CD8-positive, alpha-beta memory T cell (primary cell): ENCODE results near the gene PRDM16. TPM values are rescaled to one million over a fixed set of nuclear protein-coding genes. Genes with fewer than 3 reads are reported as not detected.

Source experiments
- CTCF ChIA-PET: fragments of 350-600 bp; sonication (Branson Sonifier 250); formaldehyde crosslinking; loops from one replicate; lab custom pipeline; 2021; ENCODE audit warnings: antibody characterized with exemption; lab: Charles Lee
- POLR2A ChIA-PET: fragments of 350-600 bp; sonication (Branson Sonifier 250); formaldehyde crosslinking; loops from one replicate; lab custom pipeline; 2021; ENCODE audit warnings: antibody characterized with exemption; lab: Charles Lee
- DNase-seq, 5 donors: peaks; one replicate each; pipeline versions ENCODE4 v3.0.0 to v3.0.0-alpha.2; 2020 to 2022; ENCODE audit warnings: mixed read lengths in 1 of 5
- H3K27ac ChIP-seq: one replicate; pipeline ENCODE4 v1.7.0; 2013; ENCODE audit warnings: low read depth, mild to moderate bottlenecking, low read length, moderate library complexity
- H3K27me3 ChIP-seq: 2 replicates; pipeline ENCODE4 v1.7.0; 2013; ENCODE audit warnings: low read length, mild to moderate bottlenecking; ENCODE audit not compliant: insufficient read depth, poor library complexity, severe bottlenecking
- H3K36me3 ChIP-seq: 2 replicates; pipeline ENCODE4 v1.7.0; 2013; ENCODE audit warnings: mild to moderate bottlenecking, low read length, moderate library complexity; ENCODE audit not compliant: insufficient read depth
- H3K4me1 ChIP-seq: 2 replicates; pipeline ENCODE4 v1.7.0; 2013; ENCODE audit warnings: mild to moderate bottlenecking, low read length, moderate library complexity; ENCODE audit not compliant: insufficient read depth
- H3K4me3 ChIP-seq: 2 replicates; pipeline ENCODE4 v1.7.0; 2013; ENCODE audit warnings: mild to moderate bottlenecking, low read length
- H3K9me3 ChIP-seq: 2 replicates; pipeline ENCODE4 v1.7.0; 2013; ENCODE audit warnings: mild to moderate bottlenecking, low read length
- H3K27ac Mint-ChIP-seq, 8 donors: one replicate each; pipeline ENCODE4 v1.8.0; 2020 to 2021; ENCODE audit warnings: mixed read lengths in 8 of 8, mild to moderate bottlenecking in 6 of 8, inconsistent platforms in 3 of 8, moderate library complexity in 3 of 8
- H3K27me3 Mint-ChIP-seq, 2 donors: one replicate each; pipeline ENCODE4 v1.8.0; 2020 to 2021; ENCODE audit warnings: mixed read lengths in 2 of 2, mild to moderate bottlenecking in 1 of 2, moderate library complexity in 1 of 2
- H3K36me3 Mint-ChIP-seq, 3 donors: one replicate each; pipeline ENCODE4 v1.8.0; 2020 to 2021; ENCODE audit warnings: mixed read lengths in 3 of 3, inconsistent platforms in 1 of 3, mild to moderate bottlenecking in 1 of 3
- H3K4me1 Mint-ChIP-seq, 3 donors: one replicate each; pipeline ENCODE4 v1.8.0; 2020 to 2021; ENCODE audit warnings: mixed read lengths in 3 of 3, inconsistent platforms in 1 of 3, mild to moderate bottlenecking in 1 of 3
- H3K4me3 Mint-ChIP-seq, 7 donors: one replicate each; pipeline ENCODE4 v1.8.0; 2020 to 2021; ENCODE audit warnings: mixed read lengths in 7 of 7, mild to moderate bottlenecking in 6 of 7, moderate library complexity in 4 of 7, inconsistent platforms in 2 of 7
- H3K9me3 Mint-ChIP-seq, 5 donors: one replicate each; pipeline ENCODE4 v1.8.0; 2020 to 2022; ENCODE audit warnings: mixed read lengths in 5 of 5, mild to moderate bottlenecking in 3 of 5, moderate library complexity in 2 of 5, inconsistent platforms in 1 of 5
- polyA plus RNA-seq: library from polyadenylated mRNA; unstranded; fragments of 300-500 nt; fragmentation: Illumina TruSeq; gene quantifications from one replicate; pipeline ENCODE4 v1.2.3, GENCODE V29; 2021
- total RNA-seq, 2 experiments: library from RNA; stranded (reverse); gene quantifications; one replicate each; pipeline ENCODE4 v1.2.3, GENCODE V29; 2021

The PRDM16 gene
- total and polyA plus RNA-seq, 3 experiments from 2014 or later = not detected

DNA sequence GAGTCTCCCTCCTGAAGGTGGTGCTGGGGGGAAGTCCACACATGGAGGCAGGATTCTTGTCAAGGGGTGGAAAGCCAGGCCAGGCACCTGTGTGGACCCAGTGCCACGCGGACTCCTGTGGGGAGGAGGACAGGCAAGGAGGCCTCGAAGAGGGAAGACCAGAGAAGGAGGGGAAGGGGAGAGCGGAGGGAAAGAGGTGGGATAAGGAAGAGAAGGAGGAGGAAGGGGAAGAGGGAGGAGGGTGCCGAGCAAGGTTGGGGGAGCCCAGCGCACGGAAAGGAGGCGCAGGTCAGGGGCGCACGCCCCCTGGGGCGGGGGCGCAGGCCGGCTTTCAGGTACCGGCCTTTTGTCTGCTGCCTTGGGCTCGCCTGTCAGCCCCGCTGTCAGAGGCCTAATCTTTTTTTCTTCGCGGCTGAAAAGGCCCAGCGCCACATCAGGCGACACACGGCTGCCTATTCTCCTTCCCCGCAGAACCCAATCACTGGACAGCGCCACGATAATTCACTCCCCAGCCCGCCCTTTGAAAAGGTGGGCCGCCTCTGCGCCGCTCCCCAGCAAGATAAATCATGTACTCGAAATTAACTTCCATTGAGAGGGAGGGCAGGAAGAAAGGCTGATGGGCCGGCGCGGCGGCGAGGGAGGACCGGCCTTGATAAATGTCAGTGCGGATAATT, 42.5 kb downstream of the PRDM16 start:
- Mint-ChIP-seq H3K9me3 (peaks cover 0 to 2% (median 0%) of the 10 kb centered on the region in 5 donors), H3K4me3 (no peak overlapping the region), H3K27me3 (peaks cover 6% of the 10 kb centered on the region in 2 donors), H3K36me3 (no peaks in the 10 kb centered on the region), H3K4me1 (no peaks in the 10 kb centered on the region), H3K27ac (no peak overlapping the region)
- no peak for DNase-seq
- Histone ChIP-seq H3K9me3 (no peaks in the 10 kb centered on the region), H3K27me3 (no peaks in the 10 kb centered on the region), H3K4me1 (no peaks in the 10 kb centered on the region), H3K27ac (no peak overlapping the region), H3K4me3 (no peak overlapping the region), H3K36me3 (no peaks in the 10 kb centered on the region)
- ChIA-PET POLR2A (no interaction called here), CTCF (no interaction called here)

DNA sequence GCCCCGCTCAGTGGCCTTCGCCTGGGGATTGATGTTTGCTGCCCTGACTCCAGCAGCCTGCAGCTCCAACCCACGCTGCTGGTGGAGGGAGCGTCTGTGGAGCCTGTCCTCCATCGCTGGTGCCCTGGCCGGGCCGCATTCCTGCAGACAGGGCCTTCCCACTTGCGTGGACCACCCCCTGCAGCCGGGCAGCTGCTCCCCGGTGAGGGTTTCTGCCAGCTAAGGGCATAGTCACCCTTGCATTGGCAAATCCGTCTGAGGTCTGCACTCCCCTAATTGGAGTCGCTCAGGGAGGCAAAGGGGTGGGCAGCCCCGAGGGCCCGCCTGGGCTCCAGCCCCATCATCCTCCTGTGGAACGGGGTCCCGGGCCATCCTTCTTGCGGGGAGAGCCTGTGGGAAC, 43.5 kb downstream of the PRDM16 start:
- ChIA-PET POLR2A (no interaction called here), CTCF (no interaction called here)
- Mint-ChIP-seq H3K9me3 (peaks cover 0 to 2% (median 0%) of the 10 kb centered on the region in 5 donors), H3K27ac (peak overlapping the region in 1 of 8 donors; percentile 57), H3K4me3 (no peak overlapping the region), H3K36me3 (no peaks in the 10 kb centered on the region), H3K27me3 (peaks cover 3 to 6% of the 10 kb centered on the region in 2 donors), H3K4me1 (no peaks in the 10 kb centered on the region)
- Histone ChIP-seq H3K9me3 (no peaks in the 10 kb centered on the region), H3K27ac (no peak overlapping the region), H3K27me3 (no peaks in the 10 kb centered on the region), H3K36me3 (no peaks in the 10 kb centered on the region), H3K4me1 (no peaks in the 10 kb centered on the region), H3K4me3 (no peak overlapping the region)
- DNase-seq = no peak

DNA sequence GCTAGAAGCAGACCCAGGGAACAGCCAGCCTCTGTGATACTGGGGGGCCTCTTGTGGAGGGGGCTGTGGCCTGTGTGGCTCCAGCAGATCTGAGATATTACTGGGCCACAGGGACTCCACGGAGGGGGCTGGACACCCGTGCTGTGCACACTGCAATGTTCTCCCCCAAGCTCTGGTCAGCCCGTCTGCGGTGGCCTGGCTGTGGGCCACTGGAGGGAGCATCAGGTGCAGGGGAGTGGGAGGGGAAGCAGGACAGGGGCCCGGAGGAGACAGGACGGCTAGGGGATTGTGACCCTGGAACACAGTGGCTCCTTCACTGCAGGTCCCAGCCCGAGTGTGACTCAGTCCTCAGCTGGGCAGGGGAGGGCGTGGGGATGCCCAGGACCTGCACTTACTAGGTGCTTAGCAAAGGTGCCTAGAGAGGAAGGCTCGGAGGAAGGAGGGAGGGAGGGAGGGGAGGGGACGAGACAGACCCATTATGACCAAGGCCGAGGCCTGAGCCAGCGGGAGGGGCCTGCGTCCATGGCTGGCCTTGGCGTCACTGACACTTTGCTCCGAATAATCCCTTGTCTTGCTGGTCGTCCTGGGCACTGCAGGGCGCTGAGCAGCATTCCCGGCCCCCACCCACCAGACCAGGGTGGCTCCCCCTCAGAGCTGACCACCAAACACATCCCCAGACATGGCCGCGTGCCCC, 44.2 kb downstream of the PRDM16 start:
- no peak overlapping the region for H3K27ac Mint-ChIP-seq
- H3K9me3 Mint-ChIP-seq = peaks cover 0 to 2% (median 0%) of the 10 kb centered on the region in 5 donors
- H3K27me3 Mint-ChIP-seq = peaks cover under 1 to 2% of the 10 kb centered on the region in 2 donors
- no peak overlapping the region for H3K4me3 Mint-ChIP-seq
- ChIA-PET POLR2A (no interaction called here), CTCF (no interaction called here)
- no peak for DNase-seq
- Histone ChIP-seq H3K9me3 (no peaks in the 10 kb centered on the region), H3K36me3 (no peaks in the 10 kb centered on the region), H3K4me3 (no peak overlapping the region), H3K27me3 (no peaks in the 10 kb centered on the region), H3K4me1 (no peaks in the 10 kb centered on the region), H3K27ac (no peak overlapping the region)
- H3K36me3 Mint-ChIP-seq = no peaks in the 10 kb centered on the region
- H3K4me1 Mint-ChIP-seq = no peaks in the 10 kb centered on the region

DNA sequence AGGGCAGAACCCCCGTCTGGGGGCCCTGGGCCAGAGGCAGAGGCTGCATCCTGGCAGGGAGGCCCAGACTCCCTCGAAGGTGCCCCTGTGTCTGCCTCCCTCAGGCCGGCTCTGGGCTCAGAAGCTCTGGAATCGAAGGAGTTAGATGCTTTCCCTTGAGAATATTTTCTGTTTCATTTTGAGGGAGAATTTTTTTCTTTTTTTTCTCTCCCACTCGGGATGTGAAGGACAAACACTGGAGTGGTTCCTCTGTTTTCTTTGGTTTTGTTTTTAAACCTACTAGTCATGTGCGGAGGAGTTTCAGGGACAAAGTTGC, 44.7 kb downstream of the PRDM16 start:
- Mint-ChIP-seq H3K4me3 (no peak overlapping the region), H3K4me1 (no peaks in the 10 kb centered on the region), H3K27ac (no peak overlapping the region), H3K36me3 (no peaks in the 10 kb centered on the region), H3K9me3 (no peaks in the 10 kb centered on the region), H3K27me3 (peaks cover 0 to 2% of the 10 kb centered on the region in 2 donors)
- POLR2A ChIA-PET = no interaction called here
- H3K27me3 ChIP-seq = no peaks in the 10 kb centered on the region
- H3K9me3 ChIP-seq = no peaks in the 10 kb centered on the region
- H3K27ac ChIP-seq = no peak overlapping the region
- no peaks in the 10 kb centered on the region for H3K4me1 ChIP-seq
- CTCF ChIA-PET = no interaction called here
- H3K4me3 ChIP-seq = no peak overlapping the region
- no peaks in the 10 kb centered on the region for H3K36me3 ChIP-seq
- no peak for DNase-seq

DNA sequence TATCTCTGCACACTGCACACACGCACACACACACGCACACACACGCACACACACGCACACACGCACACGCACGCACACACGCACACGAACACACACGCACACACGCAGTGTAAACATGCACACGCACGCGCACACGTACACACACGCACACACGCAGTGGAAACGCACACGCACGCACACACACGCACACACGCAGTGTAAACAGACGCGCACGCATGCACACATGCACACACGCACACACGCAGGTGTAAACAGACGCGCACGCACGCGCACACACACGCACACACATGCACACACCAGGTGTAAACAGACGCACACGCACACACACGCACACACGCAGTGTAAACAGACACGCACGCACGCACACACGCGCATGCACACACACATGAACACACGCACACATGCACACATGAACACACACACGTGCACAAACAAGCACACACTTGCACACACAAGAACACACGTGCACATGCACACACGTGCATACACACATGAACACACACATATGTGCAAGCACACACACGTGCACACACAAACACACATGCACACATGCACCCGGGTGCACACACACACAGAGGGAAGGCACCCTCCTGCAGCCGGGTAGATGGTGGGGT, 45.2 kb downstream of the PRDM16 start:
- H3K9me3 Mint-ChIP-seq = no peaks in the 10 kb centered on the region
- no peak overlapping the region for H3K27ac Mint-ChIP-seq
- Histone ChIP-seq H3K4me1 (no peaks in the 10 kb centered on the region), H3K4me3 (no peak overlapping the region), H3K9me3 (no peaks in the 10 kb centered on the region), H3K36me3 (no peaks in the 10 kb centered on the region), H3K27me3 (no peaks in the 10 kb centered on the region), H3K27ac (no peak overlapping the region)
- H3K4me3 Mint-ChIP-seq = no peak overlapping the region
- no peak for DNase-seq
- ChIA-PET POLR2A (no interaction called here), CTCF (no interaction called here)
- peaks cover 0 to 2% of the 10 kb centered on the region in 2 donors for H3K27me3 Mint-ChIP-seq
- no peaks in the 10 kb centered on the region for H3K36me3 Mint-ChIP-seq
- no peaks in the 10 kb centered on the region for H3K4me1 Mint-ChIP-seq

DNA sequence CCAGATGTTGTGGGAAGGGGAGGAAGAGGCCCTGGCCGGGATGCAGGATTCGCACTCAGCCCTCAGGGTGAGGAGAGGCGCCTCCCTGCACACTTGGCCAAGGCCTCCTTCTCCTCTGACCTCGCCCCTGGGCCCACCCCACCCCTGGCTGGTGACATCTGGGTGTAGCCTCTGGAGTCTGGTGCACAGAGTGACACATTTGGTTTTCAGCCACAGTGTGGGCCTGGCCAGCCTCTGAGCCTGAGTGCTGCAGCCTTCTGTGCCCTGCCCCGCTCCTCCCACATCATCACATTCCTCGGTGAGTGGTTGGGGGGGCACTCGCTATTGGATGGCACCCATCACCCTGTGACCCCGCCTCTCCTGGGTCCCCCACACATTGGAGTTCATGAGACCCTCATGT, 45.8 kb downstream of the PRDM16 start:
- Histone ChIP-seq H3K9me3 (no peaks in the 10 kb centered on the region), H3K27me3 (no peaks in the 10 kb centered on the region), H3K4me1 (no peaks in the 10 kb centered on the region), H3K36me3 (no peaks in the 10 kb centered on the region), H3K27ac (no peak overlapping the region), H3K4me3 (no peak overlapping the region)
- no peak for DNase-seq
- H3K4me3 Mint-ChIP-seq = no peak overlapping the region
- H3K4me1 Mint-ChIP-seq = no peaks in the 10 kb centered on the region
- H3K27me3 Mint-ChIP-seq = no peaks in the 10 kb centered on the region
- CTCF ChIA-PET = no interaction called here
- POLR2A ChIA-PET = no interaction called here
- no peaks in the 10 kb centered on the region for H3K9me3 Mint-ChIP-seq
- H3K36me3 Mint-ChIP-seq = no peaks in the 10 kb centered on the region
- H3K27ac Mint-ChIP-seq = no peak overlapping the region

DNA sequence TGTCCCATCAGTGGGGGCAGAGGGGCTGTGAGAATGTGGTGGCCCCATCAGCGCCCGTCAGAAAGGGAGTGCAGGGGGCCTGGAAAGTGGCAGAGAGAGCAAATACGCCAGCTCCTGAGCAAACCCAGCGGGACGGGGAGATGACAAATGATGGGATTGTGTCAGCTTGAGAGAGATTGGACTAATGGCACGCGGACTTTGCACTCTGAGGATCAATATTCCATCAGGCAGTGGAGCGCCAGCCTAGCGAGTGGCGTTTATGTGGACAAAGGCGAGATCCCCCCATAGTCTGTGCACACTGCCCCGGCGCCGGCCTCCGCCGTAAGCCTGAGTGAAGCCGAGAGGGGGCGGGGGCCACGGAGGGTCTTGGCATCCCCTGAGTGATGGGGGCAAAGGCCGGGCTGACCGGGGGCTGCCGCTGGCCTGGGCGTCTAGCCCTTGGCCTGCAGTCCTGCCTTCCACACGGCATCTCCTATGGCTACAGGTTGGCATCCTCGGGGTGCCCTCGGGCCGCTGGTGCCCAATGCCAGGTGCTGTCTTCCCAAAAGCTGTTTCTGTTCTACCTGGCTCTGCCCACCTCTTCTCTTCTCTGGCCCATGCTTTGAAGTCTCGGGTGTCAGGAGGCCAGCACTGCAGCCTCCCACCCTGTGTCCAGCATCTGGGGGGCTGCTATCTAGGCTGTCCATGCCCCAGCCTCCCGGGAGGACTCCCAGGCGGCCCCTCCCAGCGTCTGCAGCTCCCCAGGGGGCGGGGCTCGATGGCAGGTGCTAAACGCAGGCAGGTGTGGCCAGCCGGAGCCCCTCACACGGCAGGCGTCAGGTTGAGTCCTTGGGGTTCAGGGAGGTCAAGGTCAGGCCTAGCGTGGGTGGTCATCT, 46.5 kb downstream of the PRDM16 start:
- no peak for DNase-seq
- Histone ChIP-seq H3K36me3 (no peaks in the 10 kb centered on the region), H3K27me3 (no peaks in the 10 kb centered on the region), H3K4me3 (no peak overlapping the region), H3K27ac (no peak overlapping the region), H3K4me1 (no peaks in the 10 kb centered on the region), H3K9me3 (no peaks in the 10 kb centered on the region)
- no peaks in the 10 kb centered on the region for H3K9me3 Mint-ChIP-seq
- H3K4me1 Mint-ChIP-seq = no peaks in the 10 kb centered on the region
- H3K27ac Mint-ChIP-seq = no peak overlapping the region
- H3K27me3 Mint-ChIP-seq = no peaks in the 10 kb centered on the region
- no peak overlapping the region for H3K4me3 Mint-ChIP-seq
- CTCF ChIA-PET = no interaction called here
- POLR2A ChIA-PET = no interaction called here
- no peaks in the 10 kb centered on the region for H3K36me3 Mint-ChIP-seq

DNA sequence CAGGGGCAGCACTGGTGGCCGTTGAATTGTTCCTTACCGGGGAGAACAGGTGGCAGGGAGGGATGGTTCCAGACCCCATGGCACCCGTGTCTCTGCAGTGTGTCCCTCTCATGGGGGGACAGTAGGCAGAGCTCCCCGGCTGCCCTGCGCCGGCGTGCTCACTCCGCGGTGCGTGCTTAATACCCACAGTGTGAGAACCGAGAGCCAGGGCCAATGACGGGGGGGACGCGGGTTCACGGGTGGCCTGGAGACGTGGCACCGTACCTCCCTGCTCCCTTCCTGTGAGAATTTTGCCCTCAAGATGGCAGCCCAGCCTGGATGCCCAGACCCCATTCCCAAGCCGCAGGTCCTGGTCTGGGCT, 47.1 kb downstream of the PRDM16 start:
- no peak for DNase-seq
- Histone ChIP-seq H3K9me3 (no peaks in the 10 kb centered on the region), H3K4me3 (no peak overlapping the region), H3K27ac (no peak overlapping the region), H3K4me1 (no peaks in the 10 kb centered on the region), H3K27me3 (no peaks in the 10 kb centered on the region), H3K36me3 (no peaks in the 10 kb centered on the region)
- no peaks in the 10 kb centered on the region for H3K27me3 Mint-ChIP-seq
- ChIA-PET POLR2A (no interaction called here), CTCF (no interaction called here)
- H3K36me3 Mint-ChIP-seq = no peaks in the 10 kb centered on the region
- H3K9me3 Mint-ChIP-seq = peaks cover 0 to 2% (median 0%) of the 10 kb centered on the region in 5 donors
- no peak overlapping the region for H3K27ac Mint-ChIP-seq
- H3K4me3 Mint-ChIP-seq = no peak overlapping the region
- no peaks in the 10 kb centered on the region for H3K4me1 Mint-ChIP-seq
